ENCODE measurements around the gene PDE6C. TPM values are rescaled to one million over a fixed set of nuclear protein-coding genes. Genes with fewer than 3 reads are reported as not detected.

PDE6C gene
- total RNA-seq, 1 donor from 2014 or later: not detected

- Mint-ChIP-seq H3K27me3 (ENCODE audit: low read depth) (peaks cover 60% of the 10 kb centered on the region), H3K4me1 (peaks cover 4% of the 10 kb centered on the region), H3K4me3 (no peak overlapping the region), H3K36me3 (ENCODE audit: low read depth) (no peaks in the 10 kb centered on the region), H3K9me3 (no peaks in the 10 kb centered on the region), H3K27ac (ENCODE audit: unreplicated experiment) (no peak overlapping the region)
- no peak for DNase-seq (ENCODE audit: low read depth, low spot score)
- TF ChIP-seq, protein P1, sequence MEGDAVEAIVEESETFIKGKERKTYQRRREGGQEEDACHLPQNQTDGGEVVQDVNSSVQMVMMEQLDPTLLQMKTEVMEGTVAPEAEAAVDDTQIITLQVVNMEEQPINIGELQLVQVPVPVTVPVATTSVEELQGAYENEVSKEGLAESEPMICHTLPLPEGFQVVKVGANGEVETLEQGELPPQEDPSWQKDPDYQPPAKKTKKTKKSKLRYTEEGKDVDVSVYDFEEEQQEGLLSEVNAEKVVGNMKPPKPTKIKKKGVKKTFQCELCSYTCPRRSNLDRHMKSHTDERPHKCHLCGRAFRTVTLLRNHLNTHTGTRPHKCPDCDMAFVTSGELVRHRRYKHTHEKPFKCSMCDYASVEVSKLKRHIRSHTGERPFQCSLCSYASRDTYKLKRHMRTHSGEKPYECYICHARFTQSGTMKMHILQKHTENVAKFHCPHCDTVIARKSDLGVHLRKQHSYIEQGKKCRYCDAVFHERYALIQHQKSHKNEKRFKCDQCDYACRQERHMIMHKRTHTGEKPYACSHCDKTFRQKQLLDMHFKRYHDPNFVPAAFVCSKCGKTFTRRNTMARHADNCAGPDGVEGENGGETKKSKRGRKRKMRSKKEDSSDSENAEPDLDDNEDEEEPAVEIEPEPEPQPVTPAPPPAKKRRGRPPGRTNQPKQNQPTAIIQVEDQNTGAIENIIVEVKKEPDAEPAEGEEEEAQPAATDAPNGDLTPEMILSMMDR (conservative IDR thresholded peaks at IDR 0.05): no peak
These were observed 13.0 kb upstream of the PDE6C start for GRCh38 chr10:93599335-93599734.

GRCh38 chr10:93599778-93600177, 12.6 kb upstream of the PDE6C start:
- no peaks in the 10 kb centered on the region for H3K36me3 Mint-ChIP-seq (ENCODE audit: low read depth)
- no peak overlapping the region for H3K27ac Mint-ChIP-seq (ENCODE audit: unreplicated experiment)
- DNase-seq (ENCODE audit: low read depth, low spot score): no peak
- peaks cover 4% of the 10 kb centered on the region for H3K4me1 Mint-ChIP-seq
- TF ChIP-seq, protein P1 (conservative IDR thresholded peaks at IDR 0.05): no peak
- peaks cover 64% of the 10 kb centered on the region for H3K27me3 Mint-ChIP-seq (ENCODE audit: low read depth)
- no peaks in the 10 kb centered on the region for H3K9me3 Mint-ChIP-seq
- peak overlapping the region; percentile 52 for H3K4me3 Mint-ChIP-seq

DNA sequence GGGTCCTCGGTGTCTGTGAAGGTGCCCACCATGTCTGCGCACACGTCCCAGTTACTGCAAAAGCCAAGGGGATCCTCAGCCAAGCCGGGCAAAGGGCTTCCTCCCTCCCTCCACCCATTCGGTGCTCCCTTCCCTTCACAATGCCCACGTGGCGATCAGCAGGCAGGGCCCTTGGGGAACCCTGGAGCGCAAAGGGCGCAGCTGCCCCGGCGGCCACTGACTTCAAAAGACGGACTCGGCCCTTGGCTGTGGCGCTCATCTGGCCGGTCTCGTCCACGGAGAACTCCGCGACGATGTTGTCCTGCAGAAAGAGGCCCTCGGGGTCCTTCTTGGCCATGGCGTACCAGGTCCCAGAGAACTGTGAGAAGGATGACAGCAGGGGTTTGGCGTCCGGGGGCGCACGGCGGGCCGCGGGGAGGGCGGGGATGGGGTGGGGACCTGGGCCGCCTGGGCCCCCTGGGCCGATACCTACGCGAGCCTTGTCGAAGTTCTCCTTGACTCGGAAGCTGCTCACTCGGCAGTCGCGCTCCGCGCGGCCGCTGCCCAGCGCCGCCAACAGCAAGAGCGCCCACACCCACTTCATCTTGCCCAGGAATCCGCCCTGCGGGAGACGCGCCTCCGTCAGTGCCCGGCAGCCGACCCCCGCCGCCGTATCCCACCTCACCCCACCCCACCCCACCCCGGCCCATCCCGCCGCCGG, 11.7 kb upstream of the PDE6C start:
- DNase-seq (ENCODE audit: low read depth, low spot score): peak; percentile 6
- TF ChIP-seq, protein P1 (conservative IDR thresholded peaks at IDR 0.05): no peak
- peak overlapping the region; percentile 52 for H3K4me3 Mint-ChIP-seq
- peaks cover 70% of the 10 kb centered on the region for H3K27me3 Mint-ChIP-seq (ENCODE audit: low read depth)
- H3K27ac Mint-ChIP-seq (ENCODE audit: unreplicated experiment): no peak overlapping the region
- no peaks in the 10 kb centered on the region for H3K9me3 Mint-ChIP-seq
- no peaks in the 10 kb centered on the region for H3K36me3 Mint-ChIP-seq (ENCODE audit: low read depth)
- peaks cover 4% of the 10 kb centered on the region for H3K4me1 Mint-ChIP-seq

- peak; percentile 7 for DNase-seq (ENCODE audit: low read depth, low spot score)
- H3K9me3 Mint-ChIP-seq: no peaks in the 10 kb centered on the region
These were observed 11.1 kb upstream of the PDE6C start, which contains the start of gene RBP4 for GRCh38 chr10:93601146-93601773. Gene RBP4, minus strand, starts transcription at chr10:93601235. Its CDS starts 207 bp downstream, at chr10:93601028.

DNA sequence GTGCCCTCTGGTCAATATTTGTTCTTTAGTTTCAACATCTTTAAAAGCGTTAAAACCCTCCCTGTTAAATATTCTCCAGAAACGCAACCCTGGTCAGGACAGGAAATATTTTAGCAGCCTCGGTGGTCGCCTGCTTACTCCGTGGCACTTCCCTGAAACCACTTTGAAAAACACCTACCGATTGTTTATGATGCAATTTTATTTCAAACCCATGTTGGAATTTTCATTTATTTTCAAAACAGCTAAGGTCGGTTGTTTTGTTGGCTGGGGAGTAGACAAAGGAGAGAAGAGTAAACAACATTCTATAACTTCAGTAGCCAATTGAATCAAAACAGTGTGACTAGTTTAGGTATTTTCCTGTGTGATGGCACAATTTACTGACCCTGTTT, 10.6 kb upstream of the PDE6C start:
- Mint-ChIP-seq H3K27me3 (ENCODE audit: low read depth) (peaks cover 81% of the 10 kb centered on the region), H3K4me3 (peak overlapping the region; percentile 61), H3K27ac (ENCODE audit: unreplicated experiment) (no peak overlapping the region), H3K36me3 (ENCODE audit: low read depth) (no peaks in the 10 kb centered on the region), H3K4me1 (peaks cover 4% of the 10 kb centered on the region), H3K9me3 (no peaks in the 10 kb centered on the region)
- TF ChIP-seq, protein P1 (conservative IDR thresholded peaks at IDR 0.05): no peak
- DNase-seq (ENCODE audit: low read depth, low spot score): no peak

More at GRCh38 chr10:93601146-93601773, 11.1 kb upstream of the PDE6C start, which contains the start of gene RBP4:
- peak within 1 kb of the TSS; percentile 61 for H3K4me3 Mint-ChIP-seq
- peaks cover 76% of the 10 kb centered on the region for H3K27me3 Mint-ChIP-seq (ENCODE audit: low read depth)
- no peak within 1 kb of the TSS for H3K27ac Mint-ChIP-seq (ENCODE audit: unreplicated experiment)
- TF ChIP-seq, protein P1 (conservative IDR thresholded peaks at IDR 0.05): no peak
- no peaks in the 10 kb centered on the region for H3K36me3 Mint-ChIP-seq (ENCODE audit: low read depth)
- peaks cover 4% of the 10 kb centered on the region for H3K4me1 Mint-ChIP-seq

Data from neural crest cell (in vitro differentiated cells).